Inflammatory macrophage treated with lipopolysaccharide for 1 hour (primary cell): ENCODE results near the gene SNRPD2.

ENCODE experiments used
- DNase-seq, 2 donors: peaks; one replicate each; pipeline ENCODE4 v3.0.0-alpha.2; 2020 to 2022

Gene SNRPD2

GRCh38 chr19:45653634-45654033 is 38.1 kb downstream of the SNRPD2 start:
- DNase-seq = no peak

- no peak for DNase-seq
These were observed 41.0 kb downstream of the SNRPD2 start for GRCh38 chr19:45650722-45651121.

- DNase-seq = no peak
These were observed 45.4 kb downstream of the SNRPD2 start for GRCh38 chr19:45646345-45646698.

- DNase-seq = peak; percentile 37 to 55
These were observed 46.0 kb downstream of the SNRPD2 start for GRCh38 chr19:45645631-45646344.

GRCh38 chr19:45645068-45645630 is 46.6 kb downstream of the SNRPD2 start:
- DNase-seq = no peak

GRCh38 chr19:45643927-45644771 is 47.6 kb downstream of the SNRPD2 start:
- DNase-seq = no peak

- peak; percentile 69 to 97 for DNase-seq
These were observed 48.5 kb downstream of the SNRPD2 start for GRCh38 chr19:45643024-45643926.

- peak; percentile 71 to 89 for DNase-seq
These were observed 50.3 kb downstream of the SNRPD2 start for GRCh38 chr19:45641274-45642105.

- no peak for DNase-seq
These were observed 50.9 kb downstream of the SNRPD2 start for GRCh38 chr19:45640849-45641273.

- DNase-seq = peak in 1 of 2 donors; percentile 40
These were observed 52.6 kb downstream of the SNRPD2 start, which contains the start of gene EML2 for GRCh38 chr19:45638930-45639729. Gene EML2 (minus strand): TSS chr19:45639397. CDS start chr19:45639376, 21 bp downstream.

GRCh38 chr19:45637890-45638667 is 53.7 kb downstream of the SNRPD2 start:
- no peak for DNase-seq
